ENCODE measurements around the gene KHDRBS1.
"Not testable (repeated sequence)": the region's sequence is repeated elsewhere in the genome, so short reads cannot be mapped to it uniquely, and the experiment has no call there.

Gene KHDRBS1

GRCh38 chr1:32014199-32014947 is 705 bp downstream of the KHDRBS1 start:
- no peak for FAIRE-seq

DNA sequence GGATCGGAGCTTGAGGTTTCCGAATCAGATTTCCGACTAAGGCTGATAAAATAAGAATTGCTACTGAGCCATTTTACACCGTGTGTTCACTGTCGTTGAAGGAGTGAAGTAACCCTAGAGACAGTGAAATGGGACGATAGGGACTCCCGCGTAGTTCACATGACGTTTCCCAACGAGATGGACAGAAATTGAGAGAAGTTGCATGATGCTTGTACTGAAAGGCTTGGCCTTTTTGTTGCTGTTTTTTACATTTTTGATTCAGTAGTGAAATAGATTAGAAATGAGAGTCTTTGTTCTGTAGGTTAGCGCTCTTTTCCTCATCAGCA is 1.2 kb downstream of the KHDRBS1 start:
- no peak for FAIRE-seq

- no peak for FAIRE-seq
These were observed 6.7 kb downstream of the KHDRBS1 start for GRCh38 chr1:32020339-32020738.

GRCh38 chr1:32021574-32022018 is 7.9 kb downstream of the KHDRBS1 start:
- FAIRE-seq = not testable (repeated sequence)

DNA sequence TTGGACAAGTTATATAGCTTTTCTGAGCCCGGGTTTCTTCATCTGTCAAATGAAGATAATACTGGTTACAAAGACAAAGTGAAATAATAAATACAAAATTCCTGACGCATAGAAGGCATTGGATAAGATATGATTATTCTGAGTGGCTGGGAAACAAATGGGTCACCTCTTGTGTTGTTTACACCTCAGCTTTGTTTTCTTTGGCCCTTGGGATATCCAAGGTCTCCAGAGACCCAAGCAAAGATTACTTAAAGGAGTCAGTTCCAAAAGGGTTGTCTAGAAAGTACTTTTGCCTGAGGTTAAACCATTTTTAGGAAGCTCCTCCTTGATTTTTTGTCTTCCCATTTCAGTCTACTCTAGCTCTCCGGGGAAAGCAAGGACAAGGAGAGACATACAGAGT is 9.7 kb downstream of the KHDRBS1 start:
- no peak for FAIRE-seq

GRCh38 chr1:32025515-32025914 is 11.8 kb downstream of the KHDRBS1 start:
- no peak for FAIRE-seq

- no peak for FAIRE-seq
These were observed 15.1 kb downstream of the KHDRBS1 start for GRCh38 chr1:32028746-32029145.

DNA sequence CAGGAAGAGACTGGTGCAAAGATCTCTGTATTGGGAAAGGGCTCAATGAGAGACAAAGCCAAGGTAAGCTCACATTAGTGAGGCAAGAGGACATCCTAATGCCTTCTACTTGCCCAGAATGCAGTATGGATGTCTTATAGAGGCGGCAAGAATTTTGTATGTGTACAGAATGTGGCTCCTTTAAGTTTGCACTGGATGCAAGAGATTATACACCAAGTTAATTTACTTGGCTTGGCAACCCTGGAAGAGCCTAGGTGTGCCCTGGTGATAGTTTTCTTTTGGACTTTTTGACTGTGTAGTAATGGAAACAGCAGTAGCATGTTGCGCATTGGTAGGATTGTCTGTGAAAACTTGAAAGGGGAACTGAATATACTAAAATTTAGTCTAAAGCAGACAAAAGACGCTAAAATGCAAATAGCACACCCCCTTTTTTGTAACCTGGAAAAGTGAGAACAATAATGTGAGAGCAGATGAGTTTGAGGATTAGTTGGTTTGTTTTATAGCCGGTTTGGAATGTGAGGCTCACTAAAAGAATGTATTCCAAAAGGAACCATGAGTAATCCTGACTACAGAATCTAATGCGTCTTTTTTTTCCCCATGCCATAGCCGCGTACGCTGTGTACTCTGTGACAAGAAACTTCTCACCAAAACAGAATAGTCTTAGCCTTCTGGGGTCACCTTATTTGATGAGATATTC is 18.1 kb downstream of the KHDRBS1 start:
- no peak for FAIRE-seq

DNA sequence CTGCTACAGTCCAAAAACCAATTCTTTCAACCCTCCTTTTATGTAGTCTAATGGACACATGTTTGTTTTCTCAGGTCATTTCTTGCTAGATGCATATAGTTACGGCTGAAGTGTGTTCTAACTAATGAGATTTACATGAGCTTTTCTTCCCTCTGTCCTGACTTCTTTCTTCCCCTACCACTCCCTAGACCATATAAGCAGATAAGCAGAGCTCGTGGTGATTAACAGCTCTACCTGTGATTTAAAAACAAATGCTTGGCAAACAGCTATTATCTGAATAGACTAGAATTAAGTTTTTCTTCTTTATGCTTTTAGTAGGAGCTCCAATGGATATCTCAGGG is 18.6 kb downstream of the KHDRBS1 start:
- FAIRE-seq = no peak

GRCh38 chr1:32035119-32035518 is 21.5 kb downstream of the KHDRBS1 start:
- no peak for FAIRE-seq

GRCh38 chr1:32040711-32041110 is 27.0 kb downstream of the KHDRBS1 start:
- FAIRE-seq = no peak

GRCh38 chr1:32042330-32042729 is 28.7 kb downstream of the KHDRBS1 start:
- no peak for FAIRE-seq

GRCh38 chr1:32044234-32044633 is 30.6 kb downstream of the KHDRBS1 start:
- FAIRE-seq = no peak

DNA sequence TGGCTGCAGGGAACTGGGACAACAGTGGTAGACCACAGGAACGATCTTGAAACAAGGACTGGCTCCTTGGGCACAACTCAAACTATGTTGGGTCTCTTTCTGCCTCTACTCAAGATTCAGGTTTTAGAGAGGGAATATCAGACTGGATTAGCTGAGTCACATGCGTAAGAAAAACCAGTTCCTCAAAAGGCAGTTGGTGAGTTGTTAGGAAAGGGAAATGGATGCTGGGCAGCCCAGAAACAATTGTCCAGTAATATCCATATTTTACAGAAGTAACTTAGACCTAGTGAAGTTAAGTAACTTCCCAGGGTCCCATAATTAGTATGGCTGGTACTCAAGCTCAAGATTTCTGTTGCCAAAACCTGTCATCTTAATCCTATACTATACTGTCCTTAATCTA is 32.1 kb downstream of the KHDRBS1 start:
- FAIRE-seq = no peak

DNA sequence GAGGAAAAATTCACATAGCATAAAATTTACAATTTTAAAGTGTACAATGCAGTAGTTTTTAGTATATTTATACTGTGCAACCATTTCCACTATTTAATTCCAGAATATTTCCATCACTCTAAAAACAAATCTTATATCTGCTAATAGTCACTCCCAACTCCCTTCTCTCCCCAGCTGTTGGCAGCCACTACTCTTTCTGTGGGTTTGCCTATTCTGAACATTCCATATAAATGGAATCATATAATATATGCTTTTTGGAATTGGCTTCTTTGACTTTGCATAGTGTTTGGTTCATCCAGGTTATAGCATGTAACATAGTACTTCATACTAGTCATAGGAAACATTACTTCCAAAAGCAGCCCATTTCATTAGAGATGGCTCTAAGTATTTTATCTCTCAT is 34.0 kb downstream of the KHDRBS1 start:
- no peak for FAIRE-seq

DNA sequence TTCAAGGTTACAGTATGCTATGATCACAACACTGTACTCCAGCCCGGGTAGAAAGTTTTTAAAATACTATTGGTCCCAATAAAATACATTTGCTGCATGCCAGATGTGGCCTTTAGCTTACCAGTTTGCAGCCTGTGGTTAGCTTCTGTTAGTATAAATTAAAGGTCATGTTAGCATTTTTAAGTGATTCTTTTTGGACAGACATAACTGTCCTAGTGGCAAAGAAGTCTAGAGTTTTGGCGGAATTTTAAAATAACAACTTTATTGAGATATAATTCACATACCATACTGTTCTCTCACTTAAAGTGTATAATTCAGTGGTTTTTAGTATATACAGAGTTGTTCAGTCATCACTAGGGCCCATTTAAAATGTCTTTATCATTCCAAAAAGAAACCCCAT is 34.8 kb downstream of the KHDRBS1 start:
- no peak for FAIRE-seq

DNA sequence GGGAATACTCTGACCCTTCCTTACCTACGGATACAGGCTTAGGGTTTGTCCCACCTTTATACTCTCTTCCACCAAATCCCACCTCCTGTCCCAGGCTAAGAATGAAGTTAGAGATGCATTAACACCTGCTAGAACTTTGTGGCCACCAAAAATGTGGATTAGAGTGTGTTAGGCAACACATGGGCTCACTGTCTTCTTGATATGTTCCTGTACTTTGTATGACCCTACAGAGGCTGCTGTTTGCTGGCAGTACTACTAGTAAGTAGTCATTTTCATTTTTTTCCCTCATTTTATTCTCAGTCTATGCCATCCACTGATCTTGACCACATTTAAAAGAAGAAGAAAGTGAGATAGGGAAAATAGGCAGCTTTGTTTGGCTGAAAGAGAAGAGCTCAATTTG is 38.0 kb downstream of the KHDRBS1 start:
- no peak for FAIRE-seq

DNA sequence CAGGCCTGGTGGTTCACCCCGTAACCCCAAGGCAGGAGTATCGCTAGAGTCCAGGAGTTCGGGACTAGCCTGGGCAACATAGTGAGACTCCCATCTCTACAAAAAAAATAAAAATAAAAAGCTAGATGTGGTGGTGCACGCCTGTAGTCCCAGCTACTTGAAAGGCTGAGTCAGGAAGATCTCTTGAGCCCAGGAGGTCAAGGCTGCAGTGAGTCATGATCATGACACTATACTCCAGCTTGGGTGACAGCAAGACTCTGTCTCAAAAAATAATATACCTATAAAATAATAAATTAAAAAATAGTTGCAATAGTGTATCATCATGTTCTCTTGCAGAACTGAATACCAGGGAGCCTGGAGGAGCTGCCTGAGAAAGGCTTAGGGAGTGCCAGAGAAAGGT is 39.2 kb downstream of the KHDRBS1 start:
- FAIRE-seq = no peak

- FAIRE-seq = no peak
These were observed 41.7 kb downstream of the KHDRBS1 start for GRCh38 chr1:32055416-32055815.

DNA sequence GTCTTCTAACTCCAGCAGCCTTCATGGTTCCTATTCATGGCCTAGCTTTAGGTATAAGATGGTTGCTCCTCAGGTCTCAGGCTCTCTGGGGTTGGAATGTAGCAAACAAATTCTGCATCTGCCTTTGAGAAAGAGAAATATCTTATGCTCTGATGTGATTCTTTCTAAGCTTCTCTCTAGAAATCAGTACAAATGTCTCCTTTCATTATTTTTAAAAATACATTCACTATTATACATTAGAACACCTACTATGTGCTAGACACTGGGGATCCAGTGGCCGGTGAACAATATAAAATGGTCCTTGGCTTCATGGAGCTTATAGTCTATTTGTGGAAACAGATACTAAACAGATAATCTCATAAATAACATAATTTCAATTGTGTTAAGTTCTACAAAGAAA is 42.9 kb downstream of the KHDRBS1 start:
- no peak for FAIRE-seq

DNA sequence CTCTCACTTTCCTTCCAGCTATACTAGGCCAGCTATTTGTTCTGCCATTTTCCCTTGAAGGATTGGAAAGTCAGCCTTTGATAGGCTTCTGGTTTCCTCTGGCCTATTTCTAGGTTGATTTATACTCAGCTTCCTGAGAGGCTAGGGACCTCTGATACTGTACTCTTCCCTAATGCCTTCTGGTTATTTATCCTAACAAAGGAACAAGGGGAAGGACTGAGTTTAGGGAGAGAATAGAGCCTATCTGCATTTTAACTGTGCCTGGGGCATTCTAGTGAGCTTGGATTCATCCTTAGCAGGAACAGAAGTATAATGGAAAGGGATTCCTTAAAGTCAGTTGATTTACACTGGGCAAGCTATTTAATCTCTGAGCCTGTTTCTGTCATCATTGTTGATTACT is 47.2 kb downstream of the KHDRBS1 start:
- FAIRE-seq = no peak

GRCh38 chr1:32062867-32063230 is 49.2 kb downstream of the KHDRBS1 start:
- FAIRE-seq = no peak

DNA sequence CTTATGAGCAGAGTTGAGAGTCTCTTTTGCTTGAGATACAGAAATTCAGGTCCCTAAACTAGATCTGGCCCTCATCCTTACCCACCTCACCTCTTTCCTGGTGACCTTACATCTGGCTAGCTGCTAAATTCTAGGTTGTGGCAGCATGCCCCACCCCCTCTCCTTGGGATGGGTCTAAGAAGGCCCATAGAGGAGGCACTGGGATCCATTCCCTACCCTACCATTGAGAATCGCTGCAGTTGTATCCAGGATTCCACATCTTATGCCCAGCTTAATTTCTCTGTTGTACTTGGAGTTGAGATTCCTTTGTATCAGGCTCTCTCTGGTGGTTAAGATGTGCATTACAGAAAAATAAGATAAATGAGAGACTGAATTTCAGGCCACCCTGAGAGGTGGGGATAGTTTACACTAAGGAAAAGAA is 49.6 kb downstream of the KHDRBS1 start:
- no peak for FAIRE-seq

GRCh38 chr1:32065613-32066488 is 52.2 kb downstream of the KHDRBS1 start:
- FAIRE-seq = not testable (repeated sequence)
